ENCODE measurements around the gene SDHAF4. TPM values are rescaled to one million over a fixed set of nuclear protein-coding genes. Genes with fewer than 3 reads are reported as not detected.

The SDHAF4 gene
- total and polyA plus RNA-seq, 2 experiments from 2014 or later, result 10.9 to 12.1 TPM

GRCh38 chr6:70575899-70576495 is 9.3 kb downstream of the SDHAF4 start:
- Histone ChIP-seq H3K27ac (no peak overlapping the region), H3K4me2 (ENCODE audit: unreplicated experiment) (no peak overlapping the region), H3K27me3 (replicated peaks; ENCODE audit: insufficient read depth) (no peaks in the 10 kb centered on the region), H3K9me3 (ENCODE audit: low read depth) (no peaks in the 10 kb centered on the region), H3K4me3 (no peak overlapping the region), H4K20me1 (ENCODE audit: insufficient read depth) (no peaks in the 10 kb centered on the region), H2AFZ (no peak overlapping the region), H3K79me2 (ENCODE audit: insufficient read depth) (no peaks in the 10 kb centered on the region), H3K4me1 (ENCODE audit: insufficient read depth) (no peaks in the 10 kb centered on the region), H3K36me3 (ENCODE audit: low read depth) (no peaks in the 10 kb centered on the region; the same call in 1 of the 2 replicates), H3F3A (ENCODE audit: insufficient read depth) (no peaks in the 10 kb centered on the region), H3K9ac (no peak overlapping the region), H3K9me2 (ENCODE audit: insufficient read depth) (no peaks in the 10 kb centered on the region)
- in situ Hi-C loops (cut with MboI), result no loop called here
- TF ChIP-seq EZH2 (IDR thresholded peaks at IDR 0.05; ENCODE audit: insufficient read depth, poor library complexity, severe bottlenecking), result no peak
- no peak for TF ChIP-seq EZH2phosphoT487 (IDR thresholded peaks at IDR 0.05; ENCODE audit: insufficient read depth, low read depth)
- DNase-seq, result no peak
- WGBS, 2 experiments (ENCODE audit: low coverage in 1 of 2, low lambda C conversion rate in 2 of 2, missing lambda C conversion rate in 2 of 2), result 95 to 99% methylated on average over 7 of the region's 7 CpGs

GRCh38 chr6:70586114-70586513 is 19.4 kb downstream of the SDHAF4 start:
- H4K20me1 ChIP-seq (ENCODE audit: insufficient read depth), result no peaks in the 10 kb centered on the region
- no peak overlapping the region for H3K4me3 ChIP-seq
- no peaks in the 10 kb centered on the region for H3K4me1 ChIP-seq (ENCODE audit: insufficient read depth)
- no peaks in the 10 kb centered on the region for H3K27me3 ChIP-seq (replicated peaks; ENCODE audit: insufficient read depth)
- no peak overlapping the region for H2AFZ ChIP-seq
- no peaks in the 10 kb centered on the region for H3K9me2 ChIP-seq (ENCODE audit: insufficient read depth)
- H3F3A ChIP-seq (ENCODE audit: insufficient read depth), result no peaks in the 10 kb centered on the region
- H3K36me3 ChIP-seq (ENCODE audit: low read depth), result peaks cover 9% of the 10 kb centered on the region; the same call in 1 of the 2 replicates
- in situ Hi-C loops (cut with MboI), result no loop called here
- H3K9ac ChIP-seq, result no peak overlapping the region
- H3K27ac ChIP-seq, result no peak overlapping the region
- WGBS, 2 experiments (ENCODE audit: low coverage in 1 of 2, low lambda C conversion rate in 2 of 2, missing lambda C conversion rate in 2 of 2), result 96 to 100% methylated on average over 1 of the region's 1 CpG
- no peaks in the 10 kb centered on the region for H3K9me3 ChIP-seq (ENCODE audit: low read depth)
- H3K4me2 ChIP-seq (ENCODE audit: unreplicated experiment), result no peak overlapping the region
- H3K79me2 ChIP-seq (ENCODE audit: insufficient read depth), result no peaks in the 10 kb centered on the region
- no peak for DNase-seq
- no peak for TF ChIP-seq EZH2phosphoT487 (IDR thresholded peaks at IDR 0.05; ENCODE audit: insufficient read depth, low read depth)
- TF ChIP-seq EZH2 (IDR thresholded peaks at IDR 0.05; ENCODE audit: insufficient read depth, poor library complexity, severe bottlenecking), result no peak

GRCh38 chr6:70590400-70590799 is 23.7 kb downstream of the SDHAF4 start:
- no peaks in the 10 kb centered on the region for H3K27me3 ChIP-seq (replicated peaks; ENCODE audit: insufficient read depth)
- H3K9me3 ChIP-seq (ENCODE audit: low read depth), result no peaks in the 10 kb centered on the region
- H2AFZ ChIP-seq, result no peak overlapping the region
- H3K4me2 ChIP-seq (ENCODE audit: unreplicated experiment), result no peak overlapping the region
- H3K9ac ChIP-seq, result no peak overlapping the region
- no peaks in the 10 kb centered on the region for H4K20me1 ChIP-seq (ENCODE audit: insufficient read depth)
- no peaks in the 10 kb centered on the region for H3K4me1 ChIP-seq (ENCODE audit: insufficient read depth)
- no peaks in the 10 kb centered on the region for H3F3A ChIP-seq (ENCODE audit: insufficient read depth)
- TF ChIP-seq EZH2 (IDR thresholded peaks at IDR 0.05; ENCODE audit: insufficient read depth, poor library complexity, severe bottlenecking) (no peak), EZH2phosphoT487 (IDR thresholded peaks at IDR 0.05; ENCODE audit: insufficient read depth, low read depth) (no peak)
- in situ Hi-C loops (cut with MboI), result no loop called here
- H3K36me3 ChIP-seq (ENCODE audit: low read depth), result no peaks in the 10 kb centered on the region
- DNase-seq, result no peak
- no peak overlapping the region for H3K27ac ChIP-seq
- no peak overlapping the region for H3K4me3 ChIP-seq
- H3K9me2 ChIP-seq (ENCODE audit: insufficient read depth), result no peaks in the 10 kb centered on the region
- H3K79me2 ChIP-seq (ENCODE audit: insufficient read depth), result no peaks in the 10 kb centered on the region

- Histone ChIP-seq H3K9me2 (ENCODE audit: insufficient read depth) (no peaks in the 10 kb centered on the region), H2AFZ (no peak overlapping the region), H3K9ac (no peak overlapping the region), H3K9me3 (ENCODE audit: low read depth) (no peaks in the 10 kb centered on the region), H4K20me1 (ENCODE audit: insufficient read depth) (no peaks in the 10 kb centered on the region), H3K4me2 (ENCODE audit: unreplicated experiment) (no peak overlapping the region), H3K79me2 (ENCODE audit: insufficient read depth) (no peaks in the 10 kb centered on the region), H3K36me3 (ENCODE audit: low read depth) (no peaks in the 10 kb centered on the region), H3K27ac (no peak overlapping the region), H3F3A (ENCODE audit: insufficient read depth) (no peaks in the 10 kb centered on the region), H3K4me1 (ENCODE audit: insufficient read depth) (no peaks in the 10 kb centered on the region), H3K27me3 (replicated peaks; ENCODE audit: insufficient read depth) (no peaks in the 10 kb centered on the region), H3K4me3 (no peak overlapping the region)
- no peak for DNase-seq
- TF ChIP-seq EZH2 (IDR thresholded peaks at IDR 0.05; ENCODE audit: insufficient read depth, poor library complexity, severe bottlenecking), result no peak
- TF ChIP-seq EZH2phosphoT487 (IDR thresholded peaks at IDR 0.05; ENCODE audit: insufficient read depth, low read depth), result no peak
- WGBS, 2 experiments (ENCODE audit: low coverage in 1 of 2, low lambda C conversion rate in 2 of 2, missing lambda C conversion rate in 2 of 2), result 74 to 75% methylated on average over 5 of the region's 5 CpGs
- in situ Hi-C loops (cut with MboI), result no loop called here
Observed at GRCh38 chr6:70592391-70593117, 25.8 kb downstream of the SDHAF4 start.
